NCI-H446 treated with DMSO at 0.1 percent for 48 hours (cell line): Measurements from ENCODE around the gene ARL11.

Source experiments
- DNase-seq: peaks from one replicate; lab custom pipeline; 2025; lab: John Stamatoyannopoulos, UW

ARL11 gene

DNA sequence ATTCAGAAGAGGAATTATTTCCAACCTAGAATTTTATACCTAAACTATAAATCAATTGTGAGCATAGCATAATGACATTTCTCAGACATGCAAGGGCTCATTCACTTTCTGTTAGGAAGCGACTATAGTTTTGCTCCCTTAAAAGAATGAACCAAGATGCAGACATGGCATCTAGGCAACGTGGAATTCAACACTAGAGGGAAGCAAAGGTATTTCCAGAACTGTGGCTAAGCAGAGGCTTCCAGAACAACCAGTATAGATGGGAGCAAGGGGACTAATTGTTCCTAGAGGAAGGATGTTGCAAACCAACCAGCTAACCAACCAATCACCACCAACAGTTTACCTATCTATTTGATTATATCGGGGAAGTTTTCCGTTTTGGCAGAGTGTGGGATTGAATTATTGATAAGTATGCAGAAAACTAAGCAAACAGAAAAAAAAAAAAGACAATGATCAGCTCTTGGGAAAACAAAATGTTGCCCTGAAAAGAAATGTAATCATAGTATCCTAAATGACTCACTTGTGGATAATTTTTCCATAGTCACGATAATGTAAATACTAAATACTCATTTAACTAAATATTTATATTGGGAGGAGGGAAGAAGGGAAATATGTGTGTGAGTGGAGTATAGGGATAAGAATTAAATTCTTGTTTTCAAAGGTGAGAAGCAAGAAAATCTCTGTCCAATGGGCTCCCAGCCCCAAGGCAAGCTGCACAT lies 21.1 kb downstream of the ARL11 start:
- DNase-seq, result no peak

DNA sequence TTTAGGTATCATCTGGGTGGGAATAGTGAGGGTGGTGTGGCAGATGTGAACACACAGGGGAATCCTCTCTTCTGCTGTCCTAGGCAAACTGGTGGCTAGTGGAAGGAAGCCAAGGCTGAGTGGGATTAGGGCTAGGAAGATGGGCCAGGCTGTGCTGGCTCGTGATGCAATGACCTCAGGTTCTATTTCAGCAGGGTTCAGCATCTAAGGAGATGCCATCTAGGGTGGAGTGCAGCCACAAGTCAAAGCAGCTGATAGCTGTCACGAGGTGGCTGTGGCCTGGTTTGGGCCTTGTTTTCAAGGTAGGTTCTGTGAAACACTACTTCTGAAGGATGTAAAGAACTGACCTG lies 21.6 kb downstream of the ARL11 start:
- DNase-seq, result no peak

DNA sequence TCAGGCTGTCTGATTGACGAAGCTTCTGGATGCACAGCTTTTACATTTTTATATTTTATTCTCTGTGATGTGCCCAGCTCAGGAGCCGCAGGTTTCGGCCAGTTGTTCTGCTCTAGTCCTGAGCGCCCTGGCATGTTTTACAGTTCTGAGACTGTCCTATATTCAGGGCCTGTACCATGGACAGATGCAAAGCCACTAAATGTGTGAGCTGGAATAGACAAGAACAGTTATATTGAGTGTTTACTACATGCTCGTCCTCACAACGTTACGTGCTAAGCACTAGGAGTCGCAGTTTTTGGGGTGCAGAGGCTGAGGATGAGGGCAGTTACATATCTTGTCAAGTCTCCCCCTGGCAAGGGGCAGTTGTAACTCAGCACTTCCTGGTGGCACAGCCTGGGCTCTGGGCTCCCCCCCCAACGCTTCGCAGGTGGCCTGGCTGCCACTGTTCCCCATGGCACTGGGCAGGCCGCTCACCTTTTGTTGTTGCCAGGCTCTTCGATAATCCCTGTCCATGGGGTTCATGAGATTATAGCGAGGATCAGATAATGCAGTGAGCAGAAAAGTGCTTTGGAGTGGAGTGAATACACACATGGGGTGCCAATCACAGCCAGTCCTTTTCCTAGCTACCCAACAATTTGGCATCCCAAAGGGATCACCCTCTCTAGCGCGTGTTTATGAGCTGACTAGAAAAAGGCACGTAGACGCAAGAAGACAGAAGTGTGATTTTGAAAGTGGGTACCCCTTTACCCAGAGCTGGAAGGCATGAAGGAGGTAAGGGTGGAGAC lies 23.5 kb downstream of the ARL11 start:
- no peak for DNase-seq

DNA sequence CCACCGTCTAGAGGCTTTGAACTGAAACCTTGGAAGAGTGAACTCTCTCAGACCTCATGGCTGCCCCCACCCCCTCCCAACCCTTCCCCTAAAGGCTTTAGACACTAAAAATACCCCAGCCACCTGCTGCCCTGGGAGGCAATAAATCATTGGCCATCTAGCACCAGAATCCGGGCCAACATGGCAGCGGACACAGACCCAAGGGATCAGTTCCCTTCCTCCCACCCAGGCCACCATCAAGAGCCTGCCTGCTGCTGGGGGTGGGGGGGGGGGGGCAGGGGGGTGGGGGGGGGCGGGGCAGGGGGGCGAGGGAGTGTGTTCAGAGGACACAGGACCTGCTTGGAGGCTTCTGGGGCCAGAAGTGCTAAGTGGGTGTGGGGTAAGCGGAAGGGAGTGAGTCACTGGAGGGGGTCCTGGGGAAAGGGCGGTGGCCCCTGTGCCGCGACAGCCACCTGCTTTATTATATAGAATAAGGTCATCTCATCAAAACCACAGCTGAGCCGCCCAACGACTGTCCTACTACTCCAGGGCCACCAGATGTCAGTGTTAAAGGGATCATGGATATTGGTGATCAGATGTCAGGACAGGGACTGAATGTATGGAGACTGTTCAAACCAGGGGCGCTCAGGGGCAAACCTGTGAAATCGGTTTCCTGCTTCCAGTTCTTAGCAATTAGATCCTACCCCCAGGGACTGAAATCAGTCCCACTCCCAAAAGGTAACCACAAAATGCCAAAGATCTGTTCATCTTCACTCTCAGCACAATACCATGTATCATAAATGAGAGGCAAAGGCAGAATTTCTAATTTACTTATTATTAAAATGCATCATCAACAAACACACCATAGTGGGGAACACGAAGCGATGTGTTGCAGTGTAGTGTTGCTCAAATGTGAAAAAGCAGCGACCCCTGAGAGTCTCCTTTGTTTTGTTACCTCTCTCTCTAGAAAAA lies 24.3 kb downstream of the ARL11 start:
- no peak for DNase-seq

DNA sequence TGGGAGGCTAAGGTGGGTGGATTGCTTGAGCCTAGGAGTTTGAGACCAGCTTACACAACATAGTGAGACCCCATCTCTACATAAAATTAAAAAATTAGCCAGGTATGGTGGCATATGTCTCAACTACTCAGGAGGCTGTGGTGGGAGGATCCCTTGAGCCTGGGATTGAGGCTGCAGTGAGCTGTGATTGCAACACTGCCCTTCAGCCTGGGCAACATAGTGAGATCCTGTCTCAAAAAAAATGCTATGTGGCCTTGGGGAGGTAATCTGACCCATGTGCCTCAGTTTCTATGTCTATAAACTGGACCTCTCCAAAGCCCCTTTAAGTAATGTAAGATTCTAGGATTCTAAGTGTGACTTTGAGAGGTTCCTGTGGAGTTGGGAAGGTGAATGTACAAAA lies 25.2 kb downstream of the ARL11 start:
- no peak for DNase-seq

DNA sequence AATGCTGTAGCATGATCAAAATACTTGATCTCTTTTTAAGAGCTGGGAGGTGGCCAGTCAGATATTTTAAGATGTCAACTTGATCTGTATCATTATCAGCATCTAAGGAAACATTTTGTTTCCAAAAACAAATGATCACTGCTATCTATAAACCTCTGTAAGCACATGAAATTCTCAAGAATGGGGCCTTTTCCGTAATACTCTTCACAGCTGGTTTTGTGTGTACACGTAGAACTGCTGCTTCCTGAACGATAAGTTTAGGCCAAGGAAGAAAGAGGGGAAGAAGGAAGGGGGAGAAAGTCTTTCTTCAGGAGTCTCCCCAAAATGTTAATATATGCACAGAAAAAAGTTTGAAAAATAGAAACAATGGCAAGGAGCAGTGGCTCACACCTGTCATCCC lies 25.7 kb downstream of the ARL11 start:
- DNase-seq, result no peak

DNA sequence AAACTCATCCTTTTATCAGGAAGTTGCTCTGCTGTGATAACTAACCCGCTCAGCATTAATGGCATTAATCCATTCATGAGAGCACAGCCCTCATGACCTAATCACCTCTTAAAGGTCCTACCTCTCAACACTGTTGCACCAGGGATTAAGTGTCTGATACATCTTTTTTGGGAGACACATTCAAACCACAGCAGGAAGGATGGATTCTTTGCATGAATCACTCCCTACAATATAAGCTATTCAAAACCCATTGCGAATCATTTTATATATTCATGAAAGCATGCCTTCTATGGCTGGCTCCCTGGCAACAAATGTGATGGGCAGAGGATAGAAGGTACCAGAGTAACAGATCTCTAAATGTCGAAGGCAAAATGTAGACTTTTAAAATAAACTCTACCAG lies 27.6 kb downstream of the ARL11 start:
- no peak for DNase-seq

DNA sequence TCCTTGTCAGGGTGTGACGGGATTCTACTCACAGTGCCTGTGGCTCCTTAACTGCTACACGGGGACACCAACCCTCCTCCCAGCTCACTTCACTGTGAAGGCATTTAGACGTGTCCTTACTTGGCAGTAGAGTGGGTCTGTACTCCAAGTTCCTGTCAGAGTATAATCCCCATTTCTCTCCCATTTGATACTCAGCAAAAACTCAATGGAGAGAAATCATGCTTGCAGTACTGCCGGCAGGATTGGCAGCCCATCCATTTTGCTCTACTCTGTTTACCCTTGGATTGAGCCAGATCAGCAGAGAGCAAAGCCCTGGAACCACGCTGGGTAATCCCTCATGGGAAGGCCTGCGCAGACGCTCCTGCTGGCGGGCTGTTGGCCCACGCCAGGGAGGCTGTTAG lies 28.9 kb downstream of the ARL11 start:
- DNase-seq, result no peak

DNA sequence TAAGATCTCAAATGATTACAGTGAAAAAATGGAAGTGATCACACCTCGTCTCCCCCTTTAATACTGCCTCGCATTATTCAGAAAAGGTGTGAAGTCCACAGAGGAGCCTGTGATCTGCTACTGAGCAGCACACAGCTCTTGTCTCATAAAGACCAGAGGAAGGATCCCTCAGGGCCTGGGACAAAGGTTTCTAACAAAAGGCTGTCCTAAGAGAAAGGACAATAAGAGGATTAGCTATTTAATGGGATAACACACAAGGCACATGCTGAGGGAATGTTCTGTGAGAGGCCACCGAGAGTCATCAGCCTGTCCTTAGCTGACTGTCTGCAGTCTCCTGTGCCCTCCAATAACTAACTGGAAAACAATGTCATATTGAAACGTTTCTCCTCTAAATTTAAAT lies 36.3 kb downstream of the ARL11 start:
- DNase-seq, result no peak

DNA sequence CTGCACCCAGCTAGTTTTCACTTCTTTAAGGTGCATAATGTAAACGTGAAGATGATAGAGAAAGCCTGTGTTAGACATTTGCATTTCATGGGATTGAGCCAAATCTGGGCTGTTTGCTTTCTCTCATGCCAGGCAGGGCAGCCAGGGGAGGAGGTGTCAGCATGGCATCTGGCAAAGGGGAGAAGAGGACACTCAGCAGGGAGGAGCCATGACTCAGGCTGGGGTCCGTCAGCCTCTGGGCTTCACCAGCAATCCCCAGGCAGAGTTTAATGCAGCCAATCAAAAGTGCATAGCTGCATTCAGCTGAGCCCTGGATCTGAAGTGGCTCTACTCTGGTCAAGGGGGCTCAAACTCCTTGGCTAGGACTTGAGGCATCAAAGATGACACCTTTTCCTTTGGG lies 39.5 kb downstream of the ARL11 start:
- no peak for DNase-seq

DNA sequence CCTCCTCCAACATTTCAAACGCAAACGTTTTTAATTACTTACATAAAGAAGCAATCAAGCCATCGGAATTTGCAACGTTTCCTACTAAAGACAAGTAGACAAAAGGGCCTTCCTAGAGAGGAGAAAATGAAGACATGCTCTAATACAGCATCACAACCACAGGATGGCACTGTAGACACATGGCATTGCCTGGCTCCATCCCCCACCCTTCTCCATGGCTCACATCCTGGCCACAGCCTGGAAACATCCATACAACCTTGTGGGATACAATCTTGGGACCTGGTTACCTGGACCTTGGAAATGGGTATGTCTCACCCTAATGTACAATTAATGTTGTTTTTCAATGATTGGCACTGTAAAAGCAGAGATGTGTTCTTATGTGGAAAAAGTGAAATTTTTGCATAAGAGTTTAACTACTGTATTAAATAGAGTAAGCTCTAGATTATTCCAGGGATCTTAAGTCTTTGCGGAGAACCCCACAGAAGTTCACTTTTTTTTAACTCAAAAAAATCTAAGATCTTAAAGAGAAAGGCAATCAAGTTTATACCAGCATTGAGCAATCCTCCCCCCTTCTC lies 41.5 kb downstream of the ARL11 start:
- peak; percentile 14 for DNase-seq

DNA sequence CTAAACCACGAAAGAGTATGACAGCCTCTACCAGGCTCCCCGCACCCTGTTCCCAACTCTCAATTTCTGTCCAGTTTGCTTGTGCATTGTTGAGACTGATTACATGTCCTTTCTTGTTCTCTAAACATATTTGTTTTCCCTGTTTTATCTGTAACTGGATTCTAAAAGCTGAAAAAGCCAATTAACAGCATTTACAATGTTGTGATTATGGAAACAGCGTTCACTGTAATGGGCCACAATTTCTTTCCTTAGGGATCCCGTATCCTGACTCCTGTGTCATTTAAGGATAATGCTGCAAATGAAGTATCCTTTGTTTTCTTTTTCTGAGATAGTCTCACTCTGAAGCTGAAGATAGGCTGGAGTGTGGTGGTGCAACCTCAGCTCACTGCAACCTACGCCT lies 42.5 kb downstream of the ARL11 start:
- no peak for DNase-seq

DNA sequence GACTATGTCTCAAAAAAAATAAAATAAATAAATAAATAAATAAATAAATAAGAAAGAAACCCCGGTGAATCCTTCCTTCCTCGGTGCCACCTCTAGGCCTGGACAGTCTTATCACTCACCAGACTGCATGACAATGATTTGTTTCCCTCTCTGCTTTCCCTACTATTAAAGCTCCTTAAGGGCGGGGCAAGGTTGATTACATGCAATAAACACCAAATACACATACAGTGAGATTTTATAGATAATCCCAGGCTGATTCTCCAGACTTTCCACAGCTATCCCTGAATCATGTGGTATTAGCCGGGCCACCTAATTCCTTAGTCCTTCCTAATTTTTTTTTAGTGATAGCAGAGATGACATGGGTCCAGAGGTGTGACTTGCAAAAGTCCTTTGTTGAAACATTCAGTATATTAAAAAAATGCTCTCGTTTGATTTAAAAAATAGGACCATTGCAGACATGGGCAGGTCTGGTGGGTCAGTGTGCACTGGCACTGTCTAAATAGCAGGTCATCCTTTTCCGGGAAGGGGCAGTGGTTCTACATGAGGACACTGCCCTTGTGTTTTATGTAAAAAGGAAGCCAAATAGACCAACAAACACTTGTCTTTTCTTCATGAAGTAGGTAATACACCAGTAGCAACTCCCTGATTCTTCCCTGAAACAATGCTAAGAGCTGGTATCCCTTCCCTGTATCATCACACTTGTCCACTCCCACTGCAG lies 48.4 kb downstream of the ARL11 start:
- no peak for DNase-seq

DNA sequence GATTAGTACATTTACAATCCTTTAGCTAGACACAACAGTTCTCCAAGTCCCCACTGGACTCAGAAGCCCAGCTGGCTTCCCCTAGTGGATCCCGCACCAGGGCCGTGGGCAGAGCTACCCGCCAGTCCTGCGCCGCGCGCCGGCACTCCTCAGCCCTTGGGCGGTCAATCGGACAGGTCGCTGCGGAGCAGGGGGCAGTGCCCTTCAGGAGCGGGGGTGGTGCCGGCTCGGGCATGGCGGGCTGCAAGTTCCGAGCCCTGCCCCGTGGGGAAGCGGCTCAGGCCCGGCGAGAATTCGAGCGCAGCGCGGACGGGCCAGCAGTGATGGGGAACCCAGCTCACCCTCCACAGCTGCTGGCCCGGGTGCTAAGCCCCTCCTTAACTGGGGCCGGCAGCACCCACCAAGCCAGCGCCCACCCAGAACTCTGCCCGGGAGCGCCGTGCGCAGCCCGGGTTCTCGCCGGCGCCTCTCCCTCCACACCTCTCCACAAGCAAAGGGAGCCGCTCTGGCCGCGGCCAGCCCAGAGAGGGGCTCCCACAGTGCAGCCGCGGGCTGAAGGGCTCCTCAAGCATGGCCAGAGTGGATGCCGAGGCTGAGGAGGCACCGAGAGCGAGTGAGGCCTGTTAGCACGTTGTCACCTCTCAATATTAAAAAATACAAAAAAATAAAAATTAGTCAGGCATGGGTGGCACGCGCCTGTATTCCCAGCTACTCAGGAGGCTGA lies 50.0 kb downstream of the ARL11 start:
- DNase-seq, result no peak

DNA sequence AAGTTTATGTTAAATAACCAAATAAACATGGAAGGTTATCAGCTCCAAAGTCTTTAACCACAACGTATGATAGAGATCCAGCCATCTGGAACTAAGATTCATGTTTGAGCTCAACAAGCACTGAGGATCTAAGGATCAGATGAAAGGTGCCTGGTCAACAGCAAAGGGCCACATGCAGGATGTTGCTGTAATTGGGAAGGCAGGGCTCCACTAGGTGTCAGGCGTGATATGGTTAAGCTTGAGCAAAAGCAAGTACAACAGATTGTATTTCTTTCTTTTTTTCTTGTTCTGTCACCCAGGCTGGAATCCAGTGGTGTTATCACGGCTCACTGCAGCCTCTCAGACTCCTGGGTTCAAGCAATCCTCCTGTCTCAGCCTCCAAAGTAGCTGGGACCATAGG lies 50.9 kb downstream of the ARL11 start:
- no peak for DNase-seq

DNA sequence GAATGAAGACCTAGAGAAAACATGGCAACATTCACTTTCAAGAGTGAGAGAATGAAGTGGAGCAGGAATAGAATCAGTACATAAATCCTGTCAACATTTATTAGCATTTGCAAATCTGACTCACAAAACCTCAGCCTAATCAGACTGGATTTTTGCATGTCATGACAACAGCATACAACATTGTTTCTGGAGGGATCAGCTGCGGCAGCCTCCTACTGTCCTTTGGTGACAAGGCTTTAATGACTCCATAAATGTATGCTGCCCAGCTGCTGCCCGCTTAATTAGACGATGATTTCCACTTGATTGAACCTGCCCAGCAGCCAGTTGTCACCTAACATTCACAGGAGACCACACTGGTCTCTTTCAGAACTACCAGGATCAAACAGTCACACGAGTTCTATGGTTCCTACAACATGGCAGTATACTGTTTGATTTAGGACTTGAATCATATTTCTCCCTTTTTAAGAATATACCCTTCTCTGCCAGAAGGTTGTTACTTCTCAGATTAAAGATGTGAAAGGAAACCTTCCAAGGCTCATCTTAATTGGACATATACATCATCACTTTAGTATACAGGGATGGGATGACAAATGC lies 53.6 kb downstream of the ARL11 start:
- no peak for DNase-seq
